Ovary (tissue), 3 donors: ENCODE results near the gene HIVEP1.

ENCODE experiments used
- POLR2A ChIP-seq: fragments of 450-650 bp; IDR thresholded peaks from one replicate; pipeline ENCODE4 v1.6.1; 2017; ENCODE audit warnings: antibody characterized with exemption, mild to moderate bottlenecking, moderate library complexity
- TF ChIP-seq, protein P1 (sequence below), 3 donors: fragments of 450-650 bp in 2 of 3; fragments of 200-600 bp in 1 of 3; IDR thresholded peaks; one replicate each; pipeline versions ENCODE4 v1.5.1 to v1.8.0; 2016 to 2022; ENCODE audit warnings: antibody characterized with exemption in 3 of 3, mild to moderate bottlenecking in 1 of 3
- donor health status: DM: no; HTN: no; CAD: no.

DNA sequence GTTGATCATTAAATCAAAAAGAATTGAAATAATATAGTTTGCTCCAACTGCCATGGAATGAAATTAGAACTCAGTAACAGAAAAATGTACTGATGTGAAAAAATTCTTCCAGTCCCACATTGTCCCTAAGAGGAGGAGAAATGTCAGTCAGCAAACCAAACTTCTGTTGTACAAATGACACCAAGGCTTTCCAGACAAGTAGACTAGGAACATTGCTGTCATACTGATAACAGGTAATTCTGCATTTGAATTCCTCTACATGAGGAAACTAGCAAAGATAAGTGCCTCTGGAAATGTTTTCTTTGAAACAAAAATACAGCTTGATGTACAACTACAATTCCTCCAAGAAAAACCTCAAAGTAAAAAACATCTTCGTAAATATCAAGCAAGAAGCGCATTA, 90.2 kb downstream of the HIVEP1 start:
- TF ChIP-seq, protein P1, sequence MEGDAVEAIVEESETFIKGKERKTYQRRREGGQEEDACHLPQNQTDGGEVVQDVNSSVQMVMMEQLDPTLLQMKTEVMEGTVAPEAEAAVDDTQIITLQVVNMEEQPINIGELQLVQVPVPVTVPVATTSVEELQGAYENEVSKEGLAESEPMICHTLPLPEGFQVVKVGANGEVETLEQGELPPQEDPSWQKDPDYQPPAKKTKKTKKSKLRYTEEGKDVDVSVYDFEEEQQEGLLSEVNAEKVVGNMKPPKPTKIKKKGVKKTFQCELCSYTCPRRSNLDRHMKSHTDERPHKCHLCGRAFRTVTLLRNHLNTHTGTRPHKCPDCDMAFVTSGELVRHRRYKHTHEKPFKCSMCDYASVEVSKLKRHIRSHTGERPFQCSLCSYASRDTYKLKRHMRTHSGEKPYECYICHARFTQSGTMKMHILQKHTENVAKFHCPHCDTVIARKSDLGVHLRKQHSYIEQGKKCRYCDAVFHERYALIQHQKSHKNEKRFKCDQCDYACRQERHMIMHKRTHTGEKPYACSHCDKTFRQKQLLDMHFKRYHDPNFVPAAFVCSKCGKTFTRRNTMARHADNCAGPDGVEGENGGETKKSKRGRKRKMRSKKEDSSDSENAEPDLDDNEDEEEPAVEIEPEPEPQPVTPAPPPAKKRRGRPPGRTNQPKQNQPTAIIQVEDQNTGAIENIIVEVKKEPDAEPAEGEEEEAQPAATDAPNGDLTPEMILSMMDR (IDR thresholded peaks at IDR 0.05) = no peak
- no peak for TF ChIP-seq POLR2A
